ENCODE measurements around the gene PHF23. TPM values are rescaled to one million over a fixed set of nuclear protein-coding genes. Genes with fewer than 3 reads are reported as not detected.
A peak's percentile ranks its signal among the peaks of the same experiment; 100 is the strongest.

PHF23 gene
- total RNA-seq, 1 experiment from 2014 or later, result 85.1 TPM

DNA sequence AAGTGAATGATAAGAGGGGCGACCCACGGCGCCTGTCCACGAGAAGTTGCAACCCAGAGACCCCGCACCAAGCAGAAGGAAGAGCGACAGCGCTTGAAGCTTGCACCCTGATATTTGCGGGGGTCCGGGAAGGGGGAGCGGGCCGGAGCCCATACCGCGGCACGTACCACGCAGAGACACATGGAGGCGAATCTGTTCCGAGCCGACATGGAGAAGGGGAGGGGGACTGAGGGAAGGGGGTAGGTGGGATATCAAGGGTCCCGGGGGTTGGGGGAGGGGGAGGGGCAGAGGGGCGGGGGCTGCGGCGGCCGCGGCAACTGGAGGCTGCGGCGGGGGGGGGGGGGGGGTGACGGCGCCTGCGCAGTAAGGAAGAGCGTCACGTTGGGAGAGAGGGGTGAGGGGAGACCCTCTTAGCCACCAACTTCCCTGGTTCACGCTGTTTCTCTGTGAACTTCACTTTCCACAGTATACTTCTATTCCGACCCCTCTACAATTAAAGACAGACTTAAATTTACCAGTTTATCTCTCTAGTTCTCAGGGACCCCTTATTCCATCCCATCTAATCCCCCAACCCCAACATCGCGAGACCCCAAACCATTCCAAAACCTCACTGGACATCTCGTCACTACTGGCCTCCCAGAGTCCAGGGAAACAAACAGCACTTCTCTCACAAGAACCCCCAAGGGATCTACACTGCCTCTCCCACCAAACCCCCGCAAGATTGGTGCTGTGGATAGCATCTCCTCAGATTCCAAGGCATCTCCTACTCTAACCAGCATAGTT is 27.6 kb downstream of the PHF23 start:
- TF ChIP-seq, protein P1, sequence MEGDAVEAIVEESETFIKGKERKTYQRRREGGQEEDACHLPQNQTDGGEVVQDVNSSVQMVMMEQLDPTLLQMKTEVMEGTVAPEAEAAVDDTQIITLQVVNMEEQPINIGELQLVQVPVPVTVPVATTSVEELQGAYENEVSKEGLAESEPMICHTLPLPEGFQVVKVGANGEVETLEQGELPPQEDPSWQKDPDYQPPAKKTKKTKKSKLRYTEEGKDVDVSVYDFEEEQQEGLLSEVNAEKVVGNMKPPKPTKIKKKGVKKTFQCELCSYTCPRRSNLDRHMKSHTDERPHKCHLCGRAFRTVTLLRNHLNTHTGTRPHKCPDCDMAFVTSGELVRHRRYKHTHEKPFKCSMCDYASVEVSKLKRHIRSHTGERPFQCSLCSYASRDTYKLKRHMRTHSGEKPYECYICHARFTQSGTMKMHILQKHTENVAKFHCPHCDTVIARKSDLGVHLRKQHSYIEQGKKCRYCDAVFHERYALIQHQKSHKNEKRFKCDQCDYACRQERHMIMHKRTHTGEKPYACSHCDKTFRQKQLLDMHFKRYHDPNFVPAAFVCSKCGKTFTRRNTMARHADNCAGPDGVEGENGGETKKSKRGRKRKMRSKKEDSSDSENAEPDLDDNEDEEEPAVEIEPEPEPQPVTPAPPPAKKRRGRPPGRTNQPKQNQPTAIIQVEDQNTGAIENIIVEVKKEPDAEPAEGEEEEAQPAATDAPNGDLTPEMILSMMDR (conservative IDR thresholded peaks at IDR 0.05; ENCODE audit: low read depth, low read length), result no peak
- no peak for TF ChIP-seq EZH2 (IDR thresholded peaks at IDR 0.05; ENCODE audit: borderline replicate concordance, low read depth, low read length, poor library complexity, severe bottlenecking)
- ChIA-PET POLR2A (ENCODE audit: low non-redundant PET) (no interaction called here), CTCF (no interaction called here)
- Histone ChIP-seq H3K27ac (ENCODE audit: low read depth, low read length, poor library complexity, severe bottlenecking) (peak overlapping the region; percentile 48), H3K36me3 (ENCODE audit: insufficient read depth, low read length, poor library complexity, severe bottlenecking) (no peaks in the 10 kb centered on the region), H3K4me1 (ENCODE audit: insufficient read depth, low read length, poor library complexity, severe bottlenecking) (peaks cover 51% of the 10 kb centered on the region), H3K27me3 (replicated peaks; ENCODE audit: insufficient read depth, low read depth, low read length, poor library complexity) (no peaks in the 10 kb centered on the region), H3K4me3 (ENCODE audit: low read depth, low read length, poor library complexity, severe bottlenecking) (peak overlapping the region; percentile 37), H3K9me3 (ENCODE audit: low read depth, low read length, poor library complexity, severe bottlenecking) (no peaks in the 10 kb centered on the region)
- BruUV-seq (replicated peaks), result no TSS peak
- DNase-seq (ENCODE audit: low spot score), result peak; percentile 21
- intact Hi-C loops (cut with micrococcal nuclease; ENCODE audit: unreplicated experiment), result no loop called here

DNA sequence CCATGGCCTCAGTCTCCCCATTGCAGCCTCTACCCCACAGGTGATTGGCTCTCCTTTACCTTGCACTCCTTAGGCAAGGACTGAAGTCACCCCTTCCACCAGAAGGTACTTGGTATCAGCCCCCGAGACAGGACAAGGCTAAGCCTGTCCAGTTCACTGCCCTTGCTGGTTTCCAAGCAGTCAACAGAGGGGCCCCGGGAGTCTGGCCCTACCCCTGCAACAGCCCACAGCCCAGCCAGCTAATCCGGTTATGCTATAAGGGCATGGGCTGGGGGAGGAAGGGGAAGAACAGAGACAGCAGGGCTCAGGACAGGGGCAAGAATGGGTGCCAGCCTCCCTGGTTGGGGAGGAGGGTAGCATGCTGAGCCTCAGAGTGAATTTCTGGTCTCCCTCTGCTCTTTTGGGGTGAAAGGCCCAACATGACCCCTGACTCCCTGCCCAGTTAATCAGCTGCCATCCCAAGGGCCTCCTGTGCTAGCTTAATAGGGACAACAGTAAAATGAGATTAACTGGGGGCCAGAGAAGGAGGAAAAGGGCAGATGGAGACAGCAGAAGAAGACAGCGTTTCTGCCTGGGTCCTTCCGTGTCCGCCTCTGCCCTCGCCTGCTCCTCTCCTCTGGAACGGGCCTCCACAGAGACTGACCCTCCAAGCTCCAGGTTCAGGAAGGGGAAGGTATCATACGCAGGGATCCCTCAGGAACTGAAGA is 30.4 kb downstream of the PHF23 start:
- Histone ChIP-seq H3K27me3 (replicated peaks; ENCODE audit: insufficient read depth, low read depth, low read length, poor library complexity) (no peaks in the 10 kb centered on the region), H3K36me3 (ENCODE audit: insufficient read depth, low read length, poor library complexity, severe bottlenecking) (peaks cover 2% of the 10 kb centered on the region), H3K27ac (ENCODE audit: low read depth, low read length, poor library complexity, severe bottlenecking) (peak overlapping the region; percentile 57), H3K9me3 (ENCODE audit: low read depth, low read length, poor library complexity, severe bottlenecking) (no peaks in the 10 kb centered on the region), H3K4me3 (ENCODE audit: low read depth, low read length, poor library complexity, severe bottlenecking) (no peak overlapping the region), H3K4me1 (ENCODE audit: insufficient read depth, low read length, poor library complexity, severe bottlenecking) (peaks cover 58% of the 10 kb centered on the region)
- no TSS peak for BruUV-seq (replicated peaks)
- intact Hi-C loops (cut with micrococcal nuclease; ENCODE audit: unreplicated experiment), result no loop called here
- ChIA-PET CTCF (no interaction called here), POLR2A (ENCODE audit: low non-redundant PET) (no interaction called here)
- no peak for DNase-seq (ENCODE audit: low spot score)
- TF ChIP-seq, protein P1 (conservative IDR thresholded peaks at IDR 0.05; ENCODE audit: low read depth, low read length), result no peak
- no peak for TF ChIP-seq EZH2 (IDR thresholded peaks at IDR 0.05; ENCODE audit: borderline replicate concordance, low read depth, low read length, poor library complexity, severe bottlenecking)

DNA sequence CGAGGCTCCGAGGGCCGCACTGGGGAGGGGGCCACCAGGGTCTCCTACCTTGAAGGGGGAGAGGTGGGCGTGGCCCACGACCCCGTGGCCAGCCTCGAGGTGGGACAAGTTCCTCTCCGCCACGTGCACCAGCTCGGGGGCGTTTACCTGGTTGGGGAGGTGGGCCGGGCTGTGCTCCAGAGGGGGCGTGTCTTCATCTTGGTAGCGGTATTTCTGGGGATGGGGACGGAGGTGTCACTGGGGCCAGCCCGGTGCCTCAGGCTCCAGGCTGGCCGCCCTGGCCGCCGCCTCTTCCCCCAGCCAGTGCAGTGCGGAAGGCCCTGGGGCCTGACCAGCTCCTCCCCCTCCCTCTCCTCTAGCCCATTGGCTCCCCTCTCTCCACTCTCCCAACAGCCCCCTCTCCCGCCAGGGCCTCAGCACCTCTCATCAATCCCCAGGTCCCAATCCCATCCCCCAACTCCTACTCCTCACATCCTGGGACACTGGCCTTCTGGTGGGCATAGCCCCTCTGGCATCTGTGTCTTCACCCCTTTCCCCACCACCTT is 31.2 kb downstream of the PHF23 start:
- H3K9me3 ChIP-seq (ENCODE audit: low read depth, low read length, poor library complexity, severe bottlenecking), result no peaks in the 10 kb centered on the region

More for the DNA sequence above, 31.2 kb downstream of the PHF23 start:
- DNase-seq (ENCODE audit: low spot score), result no peak
- CTCF ChIA-PET, result no interaction called here
- Histone ChIP-seq H3K36me3 (ENCODE audit: insufficient read depth, low read length, poor library complexity, severe bottlenecking) (peaks cover 10% of the 10 kb centered on the region), H3K4me1 (ENCODE audit: insufficient read depth, low read length, poor library complexity, severe bottlenecking) (peaks cover 51% of the 10 kb centered on the region), H3K4me3 (ENCODE audit: low read depth, low read length, poor library complexity, severe bottlenecking) (no peak overlapping the region), H3K27ac (ENCODE audit: low read depth, low read length, poor library complexity, severe bottlenecking) (peak overlapping the region; percentile 37), H3K27me3 (replicated peaks; ENCODE audit: insufficient read depth, low read depth, low read length, poor library complexity) (no peaks in the 10 kb centered on the region)
- TF ChIP-seq EZH2 (IDR thresholded peaks at IDR 0.05; ENCODE audit: borderline replicate concordance, low read depth, low read length, poor library complexity, severe bottlenecking), result no peak
- TF ChIP-seq, protein P1 (conservative IDR thresholded peaks at IDR 0.05; ENCODE audit: low read depth, low read length), result no peak
- POLR2A ChIA-PET (ENCODE audit: low non-redundant PET), result no interaction called here
- intact Hi-C loops (cut with micrococcal nuclease; ENCODE audit: unreplicated experiment), result no loop called here
- no TSS peak for BruUV-seq (replicated peaks)

Measured in A673 (cell line).